ENCODE data around the gene JADE2. TPM values are rescaled to one million over a fixed set of nuclear protein-coding genes. Genes with fewer than 3 reads are reported as not detected.
"Not testable (repeated sequence)": the region's sequence is repeated elsewhere in the genome, so short reads cannot be mapped to it uniquely, and the experiment has no call there.

JADE2 gene
- total and polyA plus RNA-seq, 2 donors (not counting 3 experiments of a cell fraction or from before 2014, with no cell fraction given) = 11.6 to 31.1 TPM

- Histone ChIP-seq H3K27ac (ENCODE audit: insufficient read depth, low read depth, low read length) (no peak overlapping the region), H3K27me3 (ENCODE audit: control insufficient read depth in 2 of 2, insufficient read depth in 2 of 2, low read length in 2 of 2) (no peaks in the 10 kb centered on the region), H4K20me1 (replicated peaks; ENCODE audit: control insufficient read depth, extremely low read depth, insufficient read depth, low read length) (no peaks in the 10 kb centered on the region), H3K4me1 (ENCODE audit: control insufficient read depth, extremely low read depth, insufficient read depth, low read length) (no peaks in the 10 kb centered on the region), H3K4me2 (ENCODE audit: insufficient read depth, low read length) (no peak overlapping the region), H3K9me3 (replicated peaks; ENCODE audit: control insufficient read depth, insufficient read depth, low read length) (no peaks in the 10 kb centered on the region), H3K79me2 (ENCODE audit: control insufficient read depth, insufficient read depth, low read length) (no peaks in the 10 kb centered on the region), H3K36me3 (ENCODE audit: control insufficient read depth in 2 of 2, extremely low read depth in 1 of 2, insufficient read depth in 2 of 2, low read length in 2 of 2) (no peaks in the 10 kb centered on the region), H2AFZ (ENCODE audit: low read depth, low read length) (no peak overlapping the region), H3K9me1 (replicated peaks; ENCODE audit: control insufficient read depth, extremely low read depth, insufficient read depth, low read length) (no peaks in the 10 kb centered on the region), H3K9ac (replicated peaks; ENCODE audit: extremely low read depth, insufficient read depth, low read length) (no peak overlapping the region), H3K4me3 (replicated peaks in 1 of 3; ENCODE audit: insufficient read depth in 1 of 3, low read depth in 1 of 3, low read length in 3 of 3) (no peak overlapping the region)
- dilution Hi-C loops (cut with MboI; ENCODE audit: extremely low pct_ligation_motif_present, low sequenced_read_pairs) = no loop called here
- POLR2A ChIA-PET = no interaction called here
- DNase-seq (ENCODE audit: low read depth, low spot score) = no peak
- intact Hi-C loops (cut with micrococcal nuclease) = no loop called here
- no peak for FAIRE-seq
- TF ChIP-seq EZH2 (IDR thresholded peaks at IDR 0.05; ENCODE audit: borderline replicate concordance, low read depth, low read length, severe bottlenecking) (no peak), CTCF (IDR thresholded peaks at IDR 0.05; ENCODE audit: extremely low read depth in 1 of 2, insufficient read depth in 1 of 2, low read depth in 1 of 2, low read length in 2 of 2) (no peak), MYC (IDR thresholded peaks at IDR 0.05; ENCODE audit: low read depth, low read length) (no peak), POLR2AphosphoS5 (IDR thresholded peaks at IDR 0.05; ENCODE audit: insufficient read depth, low read depth, low read length) (no peak), MAX (IDR thresholded peaks at IDR 0.05; ENCODE audit: insufficient read depth, insufficient read length) (no peak), GATA2 (IDR thresholded peaks at IDR 0.05; ENCODE audit: insufficient read depth, insufficient read length, low read depth, low read length) (no peak), POLR2A (IDR thresholded peaks at IDR 0.05; ENCODE audit: low read depth, low read length) (no peak), JUN (IDR thresholded peaks at IDR 0.05; ENCODE audit: borderline replicate concordance, insufficient read depth, insufficient read length, low read depth) (no peak), FOS (IDR thresholded peaks at IDR 0.05; ENCODE audit: borderline replicate concordance, insufficient read depth, low read length) (no peak)
- CTCF ChIA-PET = interaction anchor here (1.0 to 1.6 kb wide), 3 partner anchors 10 to 17 kb away, joined by 3 to 5 read pairs (median 4); no protein-coding TSS in a partner anchor
- no TSS peak for BruUV-seq (replicated peaks)
Measured at GRCh38 chr5:134494780-134495179, 30.7 kb upstream of the JADE2 start.

DNA sequence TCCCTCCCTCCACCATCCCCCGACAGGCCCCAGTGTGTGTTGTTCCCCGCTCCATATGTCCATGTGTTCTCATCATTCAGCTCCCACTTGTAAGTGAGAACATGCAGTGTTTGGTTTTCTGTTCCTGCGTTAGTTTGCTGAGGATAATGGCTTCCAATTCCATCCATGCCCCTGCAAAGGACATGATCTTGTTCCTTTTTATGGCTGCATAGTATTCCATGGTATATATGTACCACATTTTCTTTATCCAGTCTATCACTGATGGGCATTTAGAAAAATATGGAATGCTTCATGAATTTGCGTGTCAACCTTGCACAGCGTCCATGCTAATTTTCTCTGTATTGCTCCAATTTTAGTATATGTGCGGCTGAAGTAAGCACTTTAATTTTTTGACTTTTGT is 25.6 kb upstream of the JADE2 start:
- intact Hi-C loops (cut with micrococcal nuclease); BruUV-seq (replicated peaks); H3K4me3 ChIP-seq (replicated peaks in 1 of 3; ENCODE audit: insufficient read depth in 1 of 3, low read depth in 1 of 3, low read length in 3 of 3); FAIRE-seq; H3K9me1 ChIP-seq (replicated peaks; ENCODE audit: control insufficient read depth, extremely low read depth, insufficient read depth, low read length); H3K27ac ChIP-seq (ENCODE audit: insufficient read depth, low read depth, low read length); H3K9me3 ChIP-seq (replicated peaks; ENCODE audit: control insufficient read depth, insufficient read depth, low read length); H3K27me3 ChIP-seq (ENCODE audit: control insufficient read depth in 2 of 2, insufficient read depth in 2 of 2, low read length in 2 of 2); H3K79me2 ChIP-seq (ENCODE audit: control insufficient read depth, insufficient read depth, low read length); H4K20me1 ChIP-seq (replicated peaks; ENCODE audit: control insufficient read depth, extremely low read depth, insufficient read depth, low read length); H2AFZ ChIP-seq (ENCODE audit: low read depth, low read length); dilution Hi-C loops (cut with MboI; ENCODE audit: extremely low pct_ligation_motif_present, low sequenced_read_pairs); H3K9ac ChIP-seq (replicated peaks; ENCODE audit: extremely low read depth, insufficient read depth, low read length); DNase-seq (ENCODE audit: low read depth, low spot score); POLR2A ChIA-PET; H3K4me2 ChIP-seq (ENCODE audit: insufficient read depth, low read length); H3K36me3 ChIP-seq (ENCODE audit: control insufficient read depth in 2 of 2, extremely low read depth in 1 of 2, insufficient read depth in 2 of 2, low read length in 2 of 2): not testable (repeated sequence)
- H3K4me1 ChIP-seq (ENCODE audit: control insufficient read depth, extremely low read depth, insufficient read depth, low read length) = peaks cover 17% of the 10 kb centered on the region
- CTCF ChIA-PET = interaction anchor here (2.2 kb wide), 1 partner anchor 34 kb away, joined by 7 read pairs; no protein-coding TSS in a partner anchor
